GM03348 (cell line): ENCODE results near the gene ATN1.
"Not testable (repeated sequence)": the region's sequence is repeated elsewhere in the genome, so short reads cannot be mapped to it uniquely, and the experiment has no call there.

Experiments
- DNase-seq: peaks from one replicate; pipeline ENCODE4 v3.0.0; 2012; ENCODE audit warnings: low spot score

ATN1 gene

DNA sequence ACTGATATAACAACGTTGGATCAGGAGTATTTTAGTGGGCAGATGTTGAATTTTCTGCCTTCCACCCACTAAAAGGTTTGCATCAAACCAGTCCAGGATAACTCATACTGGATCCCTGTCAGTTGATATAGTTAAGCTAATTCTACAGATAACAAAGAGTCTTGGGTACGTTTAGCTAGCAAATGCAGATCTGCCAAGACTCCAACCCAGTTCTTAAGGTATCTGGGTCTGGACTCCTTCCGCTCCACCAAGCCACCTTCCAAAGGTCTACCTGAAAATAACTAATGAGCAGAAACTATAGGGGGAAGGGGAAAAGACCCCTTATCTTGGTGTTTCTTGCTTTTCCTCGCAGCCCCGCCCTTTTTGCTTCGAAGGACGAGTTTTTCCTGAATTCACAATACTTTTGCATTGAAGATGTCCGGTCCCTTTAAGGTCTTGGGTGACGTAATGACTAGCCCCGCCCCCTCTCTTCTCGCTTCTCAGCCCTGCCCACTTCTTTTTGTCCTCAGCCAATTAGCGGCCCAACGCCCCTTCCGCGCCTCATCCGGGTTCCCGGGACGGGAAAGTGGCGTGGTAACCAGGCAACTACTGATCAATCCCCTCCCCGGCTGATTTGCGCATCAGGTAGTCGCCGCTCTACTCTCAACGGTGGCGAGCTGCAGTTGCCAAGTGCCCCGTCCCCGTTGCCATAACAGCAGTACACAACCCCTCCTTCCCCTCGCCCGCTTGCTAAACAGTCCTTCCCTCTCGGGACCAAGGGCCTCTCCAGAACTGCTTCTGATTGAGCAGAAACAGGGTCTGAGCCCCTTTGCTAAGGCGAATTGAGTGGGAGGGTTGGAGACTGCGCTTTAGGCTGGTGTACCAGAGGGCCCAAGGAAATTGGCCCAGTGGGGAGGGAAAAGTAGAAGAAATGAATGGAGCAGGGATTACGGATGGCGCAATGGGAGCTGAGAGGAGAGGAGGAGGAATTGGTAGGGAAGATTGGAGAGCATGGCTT is 23.2 kb upstream of the ATN1 start, which contains the start of gene LRRC23:
LRRC23 (plus strand) TSS at position 543 of the 997 bp plus-strand sequence. CDS start 812 bp downstream, outside the sequence.
- peak; percentile 89 for DNase-seq

DNA sequence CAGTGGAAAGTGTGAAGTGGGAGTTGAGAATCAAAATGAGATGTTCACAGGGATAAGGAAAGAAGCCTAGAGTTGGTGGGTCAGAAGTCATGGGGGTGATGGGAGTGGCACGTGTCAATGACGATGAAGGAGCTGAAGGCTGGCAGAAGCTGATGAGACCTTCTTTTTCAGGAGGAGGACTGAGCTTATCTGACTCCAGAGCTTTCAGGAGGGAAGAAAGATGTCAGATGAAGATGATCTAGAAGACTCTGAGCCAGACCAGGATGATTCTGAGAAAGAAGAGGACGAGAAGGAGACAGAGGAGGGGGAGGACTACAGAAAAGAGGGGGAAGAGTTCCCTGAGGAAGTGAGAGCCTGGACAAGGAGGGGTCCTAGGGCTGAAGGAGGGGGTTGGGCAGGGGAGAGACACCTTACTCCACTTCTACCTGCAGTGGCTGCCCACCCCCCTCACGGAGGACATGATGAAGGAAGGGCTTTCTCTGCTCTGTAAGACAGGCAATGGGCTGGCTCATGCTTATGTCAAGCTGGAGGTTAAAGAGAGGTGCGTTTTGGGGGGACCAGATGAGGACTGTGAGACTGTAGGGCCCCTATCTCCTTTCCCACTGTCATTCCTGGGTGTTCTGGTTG is 22.2 kb upstream of the ATN1 start:
- no peak for DNase-seq

DNA sequence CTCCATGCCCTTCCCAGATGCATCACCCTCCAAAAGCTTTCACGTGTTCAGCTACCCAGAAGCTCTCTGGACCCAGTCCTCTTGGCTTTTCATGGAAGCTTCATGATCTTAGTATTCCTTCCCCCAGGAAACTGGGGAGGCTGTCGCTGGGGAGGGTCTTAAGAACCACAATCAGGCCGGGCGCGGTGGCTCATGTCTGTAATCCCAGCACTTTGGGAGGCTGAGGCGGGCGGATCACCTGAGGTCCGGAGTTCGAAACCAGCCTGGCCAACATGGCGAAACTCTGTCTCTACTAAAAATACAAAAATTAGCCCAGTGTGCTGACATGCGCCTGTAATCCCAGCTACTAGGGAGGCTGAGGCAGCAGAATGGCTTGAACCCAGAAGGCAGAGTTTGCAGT is 19.6 kb upstream of the ATN1 start:
- not testable (repeated sequence) for DNase-seq

DNA sequence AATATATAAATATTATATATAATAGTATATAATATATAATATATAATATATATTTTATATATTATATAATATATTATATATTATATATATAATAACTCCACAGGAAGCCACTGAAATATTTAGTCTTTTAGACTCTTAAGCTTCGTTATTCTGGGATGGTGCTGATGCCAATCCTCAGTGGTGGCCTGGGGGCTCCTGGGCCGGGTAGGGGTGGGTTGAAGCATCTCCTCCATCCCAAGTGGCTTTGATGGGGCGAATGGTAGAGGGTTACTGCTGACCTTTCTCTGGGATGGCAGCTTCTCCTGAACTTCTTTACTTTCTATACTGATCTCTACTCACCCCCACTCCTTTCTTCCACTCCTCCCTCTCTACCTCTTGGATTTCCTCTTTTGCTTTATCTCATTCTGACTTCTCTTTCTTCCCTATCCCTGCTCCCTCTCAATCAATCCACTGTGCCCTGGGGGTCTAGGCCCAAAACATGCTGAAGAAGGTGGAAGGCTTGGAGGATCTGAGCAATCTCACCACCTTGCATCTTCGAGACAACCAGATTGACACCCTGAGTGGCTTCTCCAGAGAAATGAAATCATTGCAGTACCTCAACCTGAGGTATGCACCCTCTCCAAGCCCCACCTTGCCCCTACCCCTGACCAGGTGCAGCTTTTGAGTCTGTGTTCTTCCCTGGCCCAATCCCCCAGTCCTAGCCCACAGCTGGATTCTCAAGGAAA is 18.2 kb upstream of the ATN1 start:
- no peak for DNase-seq

DNA sequence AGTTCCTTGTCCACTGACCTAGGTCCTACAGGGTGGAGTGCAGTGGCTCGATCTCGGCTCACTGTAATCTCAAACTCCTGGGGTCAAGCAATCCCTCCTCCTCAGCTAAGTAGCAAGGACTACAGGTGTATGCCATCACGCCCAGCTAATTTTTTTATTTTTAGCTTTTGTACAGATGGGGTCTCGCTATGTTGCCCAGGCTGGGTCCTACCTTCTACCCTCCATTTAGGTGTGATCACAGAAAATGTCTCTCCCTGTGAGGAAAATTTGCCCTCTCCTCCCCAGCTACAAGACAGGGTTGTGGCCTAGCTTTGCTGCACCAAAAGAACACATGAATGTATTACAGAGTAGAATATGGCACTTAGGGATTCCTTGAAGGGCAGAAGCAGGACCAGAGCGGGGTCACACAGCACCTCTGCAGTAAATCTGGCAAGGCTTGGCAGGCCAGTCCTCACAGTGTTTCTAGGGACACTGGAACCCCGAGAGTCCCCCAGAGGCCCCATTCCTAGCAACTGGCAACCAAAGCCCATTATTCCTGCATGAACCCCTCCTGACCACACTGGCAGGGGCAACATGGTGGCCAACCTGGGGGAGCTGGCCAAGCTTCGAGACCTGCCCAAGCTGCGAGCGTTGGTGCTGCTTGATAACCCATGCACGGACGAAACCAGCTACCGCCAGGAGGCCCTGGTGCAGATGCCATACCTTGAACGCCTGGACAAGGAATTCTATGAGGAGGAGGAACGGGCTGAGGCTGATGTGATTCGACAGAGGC is 15.4 kb upstream of the ATN1 start:
- DNase-seq = no peak

DNA sequence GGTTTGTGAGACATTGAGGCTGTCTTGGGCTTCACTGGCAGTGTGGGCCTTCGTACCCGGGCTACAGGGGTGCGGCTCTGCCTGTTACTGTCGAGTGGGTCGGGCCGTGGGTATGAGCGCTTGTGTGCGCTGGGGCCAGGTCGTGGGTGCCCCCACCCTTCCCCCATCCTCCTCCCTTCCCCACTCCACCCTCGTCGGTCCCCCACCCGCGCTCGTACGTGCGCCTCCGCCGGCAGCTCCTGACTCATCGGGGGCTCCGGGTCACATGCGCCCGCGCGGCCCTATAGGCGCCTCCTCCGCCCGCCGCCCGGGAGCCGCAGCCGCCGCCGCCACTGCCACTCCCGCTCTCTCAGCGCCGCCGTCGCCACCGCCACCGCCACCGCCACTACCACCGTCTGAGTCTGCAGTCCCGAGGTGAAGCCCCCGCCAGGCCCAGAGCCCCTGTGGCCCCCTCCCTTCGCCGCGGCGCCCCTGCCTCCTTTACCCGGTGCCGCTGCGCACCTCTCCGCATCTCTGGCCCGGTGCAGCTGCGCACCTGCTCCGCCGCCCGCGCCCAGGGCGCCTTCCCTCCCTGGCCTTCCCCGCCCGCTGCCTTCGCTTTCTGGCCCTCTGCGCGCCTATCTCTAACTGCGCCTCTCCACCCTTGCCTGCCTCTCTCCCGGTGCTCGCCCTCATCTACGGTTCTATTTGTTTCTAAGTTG is 13.4 kb upstream of the ATN1 start, which contains the start of gene ENO2:
ENO2 (plus strand) TSS at position 335 of the 701 bp plus-strand sequence. CDS start 1,253 bp downstream, outside the sequence.
- peak; percentile 83 for DNase-seq

DNA sequence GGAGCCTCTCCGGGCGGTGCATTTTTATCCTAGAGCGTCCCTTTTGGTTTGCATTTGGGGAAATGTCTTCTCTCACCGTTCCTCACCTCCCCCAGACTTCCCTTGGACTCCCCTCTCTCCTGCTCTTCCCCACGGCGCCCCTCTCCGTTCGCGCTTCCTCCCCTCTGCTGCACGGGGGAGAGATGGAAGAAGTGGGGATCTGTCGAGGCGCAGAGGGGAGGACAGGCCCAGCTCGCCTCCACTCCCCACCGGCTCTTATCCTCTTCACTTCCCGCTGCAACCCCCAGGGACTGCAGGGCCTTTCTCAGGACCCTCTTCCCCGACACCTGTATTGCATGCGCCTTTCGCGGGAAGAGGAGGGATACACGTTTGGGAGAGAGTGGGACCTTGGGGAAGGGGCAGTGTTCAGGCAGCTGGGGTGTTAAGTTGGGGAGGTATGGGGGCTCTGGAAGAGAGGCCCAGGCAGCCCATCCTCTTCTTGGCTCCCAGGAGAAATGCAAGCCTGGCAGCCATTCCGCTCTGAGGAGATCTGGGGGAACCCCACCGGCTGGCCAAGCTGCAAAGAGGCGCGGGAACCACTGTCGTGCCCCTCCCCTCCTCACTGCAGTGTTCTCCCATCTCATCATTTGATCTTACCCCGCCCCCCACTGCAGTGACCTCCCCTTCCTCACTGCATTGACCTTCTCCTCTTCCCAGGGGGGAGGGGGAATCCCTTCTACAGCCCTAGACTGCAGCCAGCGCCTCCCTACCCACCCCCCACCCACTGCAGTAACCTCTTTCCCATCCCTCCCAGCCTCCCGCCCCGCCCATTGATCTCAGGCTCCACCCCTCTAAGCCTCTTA is 12.6 kb upstream of the ATN1 start:
- no peak for DNase-seq

DNA sequence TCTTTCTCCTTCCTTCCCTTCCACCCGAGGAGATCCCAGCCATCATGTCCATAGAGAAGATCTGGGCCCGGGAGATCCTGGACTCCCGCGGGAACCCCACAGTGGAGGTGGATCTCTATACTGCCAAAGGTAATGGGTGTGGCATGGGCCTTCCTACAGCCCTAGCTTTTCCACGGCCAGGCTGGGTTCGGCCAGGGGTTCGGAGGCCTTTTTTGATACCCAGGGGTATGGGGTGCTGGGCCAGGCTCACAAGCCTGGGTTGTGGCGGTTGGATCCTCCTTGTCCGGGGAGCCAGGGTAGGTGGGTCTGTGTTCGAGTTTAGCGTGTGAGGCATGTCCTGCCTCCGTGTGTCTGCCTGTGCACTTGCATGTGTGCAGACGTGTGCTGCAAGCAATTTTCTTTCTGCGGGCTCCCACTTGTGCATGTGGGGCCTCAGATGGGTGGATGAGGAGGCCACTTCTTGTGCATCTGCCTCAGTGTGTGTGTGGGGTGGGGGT is 11.9 kb upstream of the ATN1 start:
- DNase-seq = no peak

DNA sequence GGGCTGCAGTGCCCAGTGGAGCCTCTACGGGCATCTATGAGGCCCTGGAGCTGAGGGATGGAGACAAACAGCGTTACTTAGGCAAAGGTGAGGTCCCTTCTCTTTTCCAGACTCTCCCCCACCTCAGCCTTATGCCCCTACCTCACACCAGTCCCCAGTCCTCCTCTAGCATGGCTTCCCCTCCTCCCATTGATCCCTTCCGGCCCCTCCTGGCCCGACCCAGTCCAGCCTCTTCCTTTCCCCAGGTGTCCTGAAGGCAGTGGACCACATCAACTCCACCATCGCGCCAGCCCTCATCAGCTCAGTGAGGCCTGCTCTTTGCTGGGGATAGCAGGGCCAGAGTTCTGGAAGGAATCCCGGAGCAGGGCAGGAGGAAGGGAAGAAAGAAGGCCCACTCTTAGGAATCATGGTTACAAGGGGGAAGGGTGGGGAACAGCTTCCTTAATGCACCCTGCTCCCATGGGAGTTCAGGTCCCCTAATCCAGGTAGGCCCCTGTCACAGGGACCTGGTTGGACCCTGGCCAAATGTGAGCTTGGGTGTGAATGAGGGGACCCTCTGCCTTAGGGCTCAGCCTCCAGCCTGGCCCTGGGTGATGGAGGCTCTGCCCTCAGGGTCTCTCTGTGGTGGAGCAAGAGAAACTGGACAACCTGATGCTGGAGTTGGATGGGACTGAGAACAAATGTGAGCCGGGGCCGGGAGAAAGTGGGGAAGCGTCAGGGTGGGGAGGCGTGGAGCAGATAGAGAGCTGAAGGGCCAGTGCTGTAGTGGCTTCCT is 11.1 kb upstream of the ATN1 start:
- no peak for DNase-seq

DNA sequence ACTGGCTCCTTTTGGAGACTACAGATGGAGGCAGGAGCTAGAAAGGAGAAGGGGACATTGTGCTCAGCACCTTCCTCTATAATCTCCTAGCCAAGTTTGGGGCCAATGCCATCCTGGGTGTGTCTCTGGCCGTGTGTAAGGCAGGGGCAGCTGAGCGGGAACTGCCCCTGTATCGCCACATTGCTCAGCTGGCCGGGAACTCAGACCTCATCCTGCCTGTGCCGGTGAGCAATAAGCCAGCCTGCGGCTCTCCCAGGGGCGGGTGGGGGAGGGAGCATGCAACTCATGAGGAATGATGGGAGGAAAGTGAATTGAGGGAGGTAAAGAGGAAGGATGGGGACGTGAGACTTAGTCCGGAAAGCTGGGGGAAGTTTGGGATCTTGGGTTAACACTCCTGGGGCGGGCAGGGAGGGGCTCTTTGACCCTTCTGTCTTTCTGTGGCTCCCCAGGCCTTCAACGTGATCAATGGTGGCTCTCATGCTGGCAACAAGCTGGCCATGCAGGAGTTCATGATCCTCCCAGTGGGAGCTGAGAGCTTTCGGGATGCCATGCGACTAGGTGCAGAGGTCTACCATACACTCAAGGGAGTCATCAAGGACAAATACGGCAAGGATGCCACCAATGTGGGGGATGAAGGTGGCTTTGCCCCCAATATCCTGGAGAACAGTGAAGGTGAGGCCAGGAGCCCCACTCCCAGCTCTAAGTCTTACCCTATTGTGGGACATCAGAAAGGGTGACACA is 10.1 kb upstream of the ATN1 start:
- no peak for DNase-seq

DNA sequence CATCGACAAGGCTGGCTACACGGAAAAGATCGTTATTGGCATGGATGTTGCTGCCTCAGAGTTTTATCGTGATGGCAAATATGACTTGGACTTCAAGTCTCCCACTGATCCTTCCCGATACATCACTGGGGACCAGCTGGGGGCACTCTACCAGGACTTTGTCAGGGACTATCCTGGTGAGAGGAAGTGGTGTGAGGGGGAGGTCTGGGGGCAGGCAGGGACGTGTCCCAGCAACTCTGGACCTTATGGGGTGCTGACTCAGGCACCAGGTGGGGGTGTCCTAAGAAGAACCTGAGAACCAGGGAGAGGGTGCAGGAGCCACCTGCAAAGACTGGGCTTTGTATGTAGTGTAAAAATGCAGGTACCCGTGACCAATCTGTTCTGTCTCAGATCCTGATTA is 8.2 kb upstream of the ATN1 start:
- no peak for DNase-seq

DNA sequence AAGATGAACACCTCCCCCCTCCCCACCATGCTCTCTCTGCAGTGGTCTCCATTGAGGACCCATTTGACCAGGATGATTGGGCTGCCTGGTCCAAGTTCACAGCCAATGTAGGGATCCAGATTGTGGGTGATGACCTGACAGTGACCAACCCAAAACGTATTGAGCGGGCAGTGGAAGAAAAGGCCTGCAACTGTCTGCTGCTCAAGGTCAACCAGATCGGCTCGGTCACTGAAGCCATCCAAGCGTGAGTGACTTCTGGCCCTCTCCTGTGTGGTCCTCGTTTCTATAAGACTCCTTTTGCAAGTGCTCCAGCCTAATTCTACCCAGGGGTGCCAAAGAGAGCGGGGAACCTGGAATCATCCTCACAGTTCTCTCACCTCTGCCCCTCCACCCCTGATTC is 6.2 kb upstream of the ATN1 start:
- DNase-seq = no peak

DNA sequence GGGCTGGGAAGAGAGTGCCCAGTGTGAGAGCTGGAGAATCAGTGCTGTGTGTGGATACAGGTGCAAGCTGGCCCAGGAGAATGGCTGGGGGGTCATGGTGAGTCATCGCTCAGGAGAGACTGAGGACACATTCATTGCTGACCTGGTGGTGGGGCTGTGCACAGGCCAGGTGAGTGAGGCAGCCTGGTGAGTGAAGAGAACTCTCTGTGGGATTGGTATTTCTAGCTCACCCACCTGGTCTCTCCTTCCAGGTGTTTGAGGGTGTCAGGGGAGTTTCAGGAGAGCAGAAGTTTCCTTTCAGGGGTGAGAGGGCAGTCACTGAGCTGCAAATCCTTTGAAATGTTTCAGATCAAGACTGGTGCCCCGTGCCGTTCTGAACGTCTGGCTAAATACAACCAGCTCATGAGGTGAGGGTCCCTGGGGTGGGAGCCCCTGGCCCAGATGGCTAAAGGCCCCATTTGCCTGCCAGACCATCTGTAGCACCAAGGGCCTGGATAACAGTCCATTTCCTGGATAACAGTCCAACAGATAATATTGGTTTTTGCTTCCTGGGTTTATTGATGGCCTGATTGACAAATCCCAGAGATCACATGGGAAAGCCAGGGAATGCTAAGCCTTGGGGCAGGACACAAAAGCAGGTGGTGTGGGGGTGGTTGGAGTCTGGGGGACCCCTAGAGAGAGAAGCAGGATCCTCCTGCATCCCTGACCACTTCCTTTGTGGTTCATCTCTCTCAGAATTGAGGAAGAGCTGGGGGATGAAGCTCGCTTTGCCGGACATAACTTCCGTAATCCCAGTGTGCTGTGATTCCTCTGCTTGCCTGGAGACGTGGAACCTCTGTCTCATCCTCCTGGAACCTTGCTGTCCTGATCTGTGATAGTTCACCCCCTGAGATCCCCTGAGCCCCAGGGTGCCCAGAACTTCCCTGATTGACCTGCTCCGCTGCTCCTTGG is 5.5 kb upstream of the ATN1 start:
- DNase-seq = no peak

DNA sequence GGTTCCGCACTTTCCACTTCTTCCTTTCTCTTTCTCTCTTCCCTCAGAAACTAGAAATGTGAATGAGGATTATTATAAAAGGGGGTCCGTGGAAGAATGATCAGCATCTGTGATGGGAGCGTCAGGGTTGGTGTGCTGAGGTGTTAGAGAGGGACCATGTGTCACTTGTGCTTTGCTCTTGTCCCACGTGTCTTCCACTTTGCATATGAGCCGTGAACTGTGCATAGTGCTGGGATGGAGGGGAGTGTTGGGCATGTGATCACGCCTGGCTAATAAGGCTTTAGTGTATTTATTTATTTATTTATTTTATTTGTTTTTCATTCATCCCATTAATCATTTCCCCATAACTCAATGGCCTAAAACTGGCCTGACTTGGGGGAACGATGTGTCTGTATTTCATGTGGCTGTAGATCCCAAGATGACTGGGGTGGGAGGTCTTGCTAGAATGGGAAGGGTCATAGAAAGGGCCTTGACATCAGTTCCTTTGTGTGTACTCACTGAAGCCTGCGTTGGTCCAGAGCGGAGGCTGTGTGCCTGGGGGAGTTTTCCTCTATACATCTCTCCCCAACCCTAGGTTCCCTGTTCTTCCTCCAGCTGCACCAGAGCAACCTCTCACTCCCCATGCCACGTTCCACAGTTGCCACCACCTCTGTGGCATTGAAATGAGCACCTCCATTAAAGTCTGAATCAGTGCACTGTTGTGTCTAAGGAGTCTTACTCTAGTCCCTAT is 4.6 kb upstream of the ATN1 start:
- no peak for DNase-seq

DNA sequence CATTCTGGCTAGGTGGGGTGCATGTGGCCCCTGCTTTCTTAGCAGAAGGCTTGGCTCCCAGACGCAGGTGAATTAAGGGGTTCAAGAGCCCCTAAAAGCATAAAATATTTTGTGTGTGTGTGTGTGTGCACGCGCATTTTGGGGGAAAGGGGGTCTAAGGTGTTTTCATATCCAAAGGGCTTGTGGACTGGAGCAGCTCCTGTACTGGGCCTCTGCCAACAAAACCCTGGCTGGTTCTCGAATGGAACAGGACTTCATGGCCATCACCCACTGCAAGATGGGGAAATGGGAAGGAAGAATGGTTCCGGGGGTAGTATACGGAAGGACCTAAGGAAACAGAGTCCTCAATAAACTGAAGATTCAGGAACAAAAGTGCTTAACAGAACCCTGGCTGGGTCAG is 3.9 kb upstream of the ATN1 start:
- DNase-seq = no peak

DNA sequence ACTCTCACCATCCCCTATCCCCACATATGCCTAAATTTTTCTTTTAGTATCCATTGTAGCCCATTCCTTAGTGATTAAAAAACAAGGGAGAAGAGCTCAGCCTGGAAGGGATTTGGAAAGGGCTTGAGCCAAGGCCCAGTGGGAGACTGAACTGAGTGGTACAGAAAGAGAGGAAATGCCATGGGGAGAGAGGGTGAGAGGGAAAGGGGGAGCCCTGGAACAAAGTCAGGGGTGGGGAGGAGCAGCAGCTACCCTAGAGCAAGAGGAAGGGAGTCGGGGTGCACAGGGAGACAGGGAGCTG is 2.6 kb upstream of the ATN1 start:
- DNase-seq = no peak
